Measurements from ENCODE around the gene OXCT2. TPM values are rescaled to one million over a fixed set of nuclear protein-coding genes. Genes with fewer than 3 reads are reported as not detected.
"Not testable (repeated sequence)": the region's sequence is repeated elsewhere in the genome, so short reads cannot be mapped to it uniquely, and the experiment has no call there.

The OXCT2 gene
- total and polyA plus RNA-seq, 9 of the 15 experiments (the other 6 are each of a cell fraction or from before 2014, with no cell fraction given), result 0.08 to 0.64 (median 0.22) TPM; not detected in 2

DNA sequence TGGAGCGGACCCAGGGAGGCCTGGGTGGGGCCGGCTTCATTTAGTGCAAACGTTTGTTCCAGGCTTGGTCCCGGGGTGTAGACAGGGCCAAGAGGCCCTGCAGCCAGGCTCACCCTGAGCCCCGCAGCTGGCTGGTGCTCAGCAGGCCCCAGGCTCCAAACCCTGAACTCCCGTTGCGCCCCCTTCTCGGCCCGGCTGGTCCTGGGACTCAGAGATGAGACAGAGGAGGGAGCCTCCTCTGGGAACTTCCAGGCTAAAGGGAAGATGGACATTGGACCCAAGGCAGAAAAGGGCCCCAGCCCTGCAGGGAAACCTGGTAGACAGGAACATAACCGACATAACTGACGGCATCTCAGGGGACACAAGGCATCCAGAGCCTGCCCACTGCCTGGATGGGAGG lies 4.0 kb upstream of the OXCT2 start:
- H3K27ac ChIP-seq (ENCODE audit: extremely low read depth, low read depth, low read length); ATAC-seq; BruUV-seq (replicated peaks); intact Hi-C loops (cut with micrococcal nuclease); H3K9me1 ChIP-seq (ENCODE audit: control insufficient read depth, insufficient read depth, low read length); H2AFZ ChIP-seq (ENCODE audit: low read depth, low read length); H3K4me1 ChIP-seq (replicated peaks in 1 of 2; ENCODE audit: control insufficient read depth in 2 of 2, insufficient read depth in 2 of 2, low read length in 2 of 2); H3K4me3 ChIP-seq; H3K4me2 ChIP-seq (ENCODE audit: insufficient read depth, low read length); CTCF ChIA-PET (ENCODE audit: low intra/inter-chr PET ratio); H4K20me1 ChIP-seq (replicated peaks; ENCODE audit: control insufficient read depth, insufficient read depth, low read length); H3K36me3 ChIP-seq (ENCODE audit: control insufficient read depth, insufficient read depth, low read length); FAIRE-seq; POLR2A ChIA-PET; H3K9me3 ChIP-seq (replicated peaks; ENCODE audit: control insufficient read depth, insufficient read depth, low read depth, low read length); H3K79me2 ChIP-seq (ENCODE audit: control insufficient read depth, insufficient read depth, low read length); DNase-seq (ENCODE audit: extremely low read depth in 1 of 4, low spot score in 3 of 4): not testable (repeated sequence)
- Histone ChIP-seq H3K27me3 (ENCODE audit: control insufficient read depth in 2 of 2, insufficient read depth in 2 of 2, low read length in 2 of 2) (peaks cover 5 to 20% of the 10 kb centered on the region in 2 experiments; a peak in 2 of 5 replicates), H3K9ac (ENCODE audit: insufficient read depth in 1 of 2, low read depth in 2 of 2, low read length in 2 of 2) (peak overlapping the region in 1 of 2 experiments; percentile 26; a peak in 1 of 4 replicates)
- in situ Hi-C loops (cut with MboI), result loop anchor here (10.0 kb wide), 1 partner anchor 270 kb away; no protein-coding TSS in a partner anchor
- WGBS (ENCODE audit: insufficient coverage, low coverage, missing lambda C conversion rate), result 21% methylated on average over 11 of the region's 11 CpGs

DNA sequence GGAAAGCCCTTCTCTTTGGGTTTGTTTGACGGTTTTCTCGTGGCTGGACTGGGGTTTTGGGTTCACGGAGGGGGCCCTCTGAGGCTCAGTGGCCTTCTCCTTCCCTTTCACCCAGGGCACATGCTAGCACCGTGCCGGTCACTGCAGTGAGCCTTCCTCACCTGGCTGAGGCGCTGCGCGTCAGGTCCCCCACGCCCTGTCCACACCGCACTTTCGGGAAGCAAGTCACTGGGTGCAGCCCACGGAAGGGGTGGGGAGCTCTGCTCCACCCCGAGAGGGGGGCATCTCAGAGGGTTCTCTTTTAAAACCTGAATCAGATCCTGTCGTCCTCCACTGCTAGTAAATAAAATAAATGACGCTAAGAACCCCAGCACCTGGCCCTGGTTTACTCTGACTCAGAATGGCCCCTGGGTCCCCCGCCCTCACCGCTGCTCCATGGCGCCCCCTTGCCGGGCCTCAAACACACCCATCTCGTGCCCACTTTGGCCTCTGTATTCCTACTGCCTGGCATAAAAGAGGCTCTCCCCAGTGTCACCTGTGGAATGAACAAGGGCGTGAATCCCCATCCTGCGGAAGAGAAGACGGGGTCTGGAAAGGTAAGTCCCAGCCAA lies 2.3 kb upstream of the OXCT2 start:
- DNase-seq (ENCODE audit: extremely low read depth in 1 of 4, low spot score in 3 of 4); H2AFZ ChIP-seq (ENCODE audit: low read depth, low read length); H3K27ac ChIP-seq (ENCODE audit: extremely low read depth, low read depth, low read length); H3K27me3 ChIP-seq (ENCODE audit: control insufficient read depth in 2 of 2, insufficient read depth in 2 of 2, low read length in 2 of 2); H3K36me3 ChIP-seq (ENCODE audit: control insufficient read depth, insufficient read depth, low read length); POLR2A ChIA-PET; H3K9me3 ChIP-seq (replicated peaks; ENCODE audit: control insufficient read depth, insufficient read depth, low read depth, low read length); H3K4me3 ChIP-seq; intact Hi-C loops (cut with micrococcal nuclease); H3K4me2 ChIP-seq (ENCODE audit: insufficient read depth, low read length); H3K9me1 ChIP-seq (ENCODE audit: control insufficient read depth, insufficient read depth, low read length); CTCF ChIA-PET (ENCODE audit: low intra/inter-chr PET ratio); H3K79me2 ChIP-seq (ENCODE audit: control insufficient read depth, insufficient read depth, low read length); H4K20me1 ChIP-seq (replicated peaks; ENCODE audit: control insufficient read depth, insufficient read depth, low read length); H3K4me1 ChIP-seq (replicated peaks in 1 of 2; ENCODE audit: control insufficient read depth in 2 of 2, insufficient read depth in 2 of 2, low read length in 2 of 2); H3K9ac ChIP-seq (ENCODE audit: insufficient read depth in 1 of 2, low read depth in 2 of 2, low read length in 2 of 2); BruUV-seq (replicated peaks): not testable (repeated sequence)
- in situ Hi-C loops (cut with MboI), result loop anchor here (10.0 kb wide), 1 partner anchor 269 kb away; no protein-coding TSS in a partner anchor
- no CpG with 5 or more reads among the region's 23 CpGs for WGBS (ENCODE audit: insufficient coverage, low coverage, missing lambda C conversion rate)
- FAIRE-seq, result peak; percentile 97
- ATAC-seq, result peak; percentile 95

Data from K562 (cell line).